Esophagus squamous epithelium (tissue), 5 donors: Measurements from ENCODE around the gene NF2. TPM values are rescaled to one million over a fixed set of nuclear protein-coding genes. Genes with fewer than 3 reads are reported as not detected.

Experiments used
- DNase-seq: peaks from one replicate; lab custom pipeline; 2025; lab: John Stamatoyannopoulos, UW
- H3K27ac ChIP-seq, 4 donors: fragments of 200-600 bp; sonication (generic); one replicate each; pipeline ENCODE4 v1.5.1; 2016 to 2019; ENCODE audit warnings: mild to moderate bottlenecking in 1 of 4
- H3K27me3 ChIP-seq, 4 donors: fragments of 200-600 bp; sonication (generic); 1 replicate in 3 of 4; 2 replicates in 1 of 4; pipeline versions ENCODE4 v1.5.1 to v1.6.0; 2017 to 2021; ENCODE audit warnings: antibody characterized with exemption in 1 of 4
- H3K36me3 ChIP-seq, 3 donors: fragments of 200-600 bp; sonication (generic); one replicate each; pipeline ENCODE4 v1.5.1; 2016 to 2019
- H3K4me1 ChIP-seq, 3 donors: fragments of 200-600 bp; sonication (generic); one replicate each; pipeline ENCODE4 v1.5.1; 2017 to 2019
- H3K4me3 ChIP-seq, 4 donors: fragments of 200-600 bp; sonication (generic); 1 replicate in 3 of 4; 2 replicates in 1 of 4; pipeline ENCODE4 v1.5.1; 2016 to 2019; ENCODE audit warnings: mild to moderate bottlenecking in 2 of 4, moderate library complexity in 1 of 4
- H3K9me3 ChIP-seq, 3 donors: fragments of 200-600 bp; sonication (generic); one replicate each; pipeline ENCODE4 v1.5.1; 2016 to 2019
- POLR2A ChIP-seq, 4 donors: fragments of 450-650 bp; IDR thresholded peaks; one replicate each; pipeline ENCODE4 v1.6.1; 2017; ENCODE audit warnings: antibody characterized with exemption in 4 of 4, mild to moderate bottlenecking in 4 of 4, moderate library complexity in 3 of 4
- WGBS, 2 donors: methylation state at CpG; one replicate each; pipeline ENCODE4 v1.1.5; 2018; 5-methylcytosine and 5-hydroxymethylcytosine counted together
- intact Hi-C: fragments of 100-400 bp; cut with DNase I; formaldehyde crosslinking; loops from one replicate; pipeline ENCODE4 v1.15.0; 2022
- total RNA-seq, 4 donors: library from RNA; depleted of rRNA; stranded (reverse); fragments of >200 nt; gene quantifications; one replicate each; pipeline ENCODE4 v1.1.0, GENCODE V29; 2016
- TF ChIP-seq, protein P1 (sequence below), 6 experiments: fragments of 450-650 bp in 4 of 6; fragments of 200-600 bp in 2 of 6; sonication (generic) in 2 of 6; IDR thresholded peaks; one replicate each; pipeline ENCODE4 v1.5.1; 2016 to 2019; ENCODE audit warnings: antibody characterized with exemption in 6 of 6, mild to moderate bottlenecking in 4 of 6, moderate library complexity in 4 of 6
- donor health status: DM: yes; HTN: yes; CAD: no.

Gene NF2
- total RNA-seq, 4 donors from 2014 or later, result 25.8 to 45.3 (median 34.1) TPM

GRCh38 chr22:29690476-29690875 is 87.0 kb downstream of the NF2 start:
- H3K27me3 ChIP-seq, result no peaks in the 10 kb centered on the region
- no peak for TF ChIP-seq POLR2A (IDR thresholded peaks at IDR 0.05)
- TF ChIP-seq, protein P1, sequence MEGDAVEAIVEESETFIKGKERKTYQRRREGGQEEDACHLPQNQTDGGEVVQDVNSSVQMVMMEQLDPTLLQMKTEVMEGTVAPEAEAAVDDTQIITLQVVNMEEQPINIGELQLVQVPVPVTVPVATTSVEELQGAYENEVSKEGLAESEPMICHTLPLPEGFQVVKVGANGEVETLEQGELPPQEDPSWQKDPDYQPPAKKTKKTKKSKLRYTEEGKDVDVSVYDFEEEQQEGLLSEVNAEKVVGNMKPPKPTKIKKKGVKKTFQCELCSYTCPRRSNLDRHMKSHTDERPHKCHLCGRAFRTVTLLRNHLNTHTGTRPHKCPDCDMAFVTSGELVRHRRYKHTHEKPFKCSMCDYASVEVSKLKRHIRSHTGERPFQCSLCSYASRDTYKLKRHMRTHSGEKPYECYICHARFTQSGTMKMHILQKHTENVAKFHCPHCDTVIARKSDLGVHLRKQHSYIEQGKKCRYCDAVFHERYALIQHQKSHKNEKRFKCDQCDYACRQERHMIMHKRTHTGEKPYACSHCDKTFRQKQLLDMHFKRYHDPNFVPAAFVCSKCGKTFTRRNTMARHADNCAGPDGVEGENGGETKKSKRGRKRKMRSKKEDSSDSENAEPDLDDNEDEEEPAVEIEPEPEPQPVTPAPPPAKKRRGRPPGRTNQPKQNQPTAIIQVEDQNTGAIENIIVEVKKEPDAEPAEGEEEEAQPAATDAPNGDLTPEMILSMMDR (IDR thresholded peaks at IDR 0.05), result no peak
- 70 to 76% methylated on average over 9 of the region's 9 CpGs for WGBS, 2 donors
- intact Hi-C loops, result no loop called here
- peak overlapping the region in 1 of 4 donors; percentile 25 for H3K27ac ChIP-seq
- no peak for DNase-seq
- no peaks in the 10 kb centered on the region for H3K9me3 ChIP-seq
- H3K36me3 ChIP-seq, result peaks cover 0 to 82% (median 5%) of the 10 kb centered on the region in 3 donors
- H3K4me3 ChIP-seq, result no peak overlapping the region
- H3K4me1 ChIP-seq, result peaks cover 0 to 58% (median 8%) of the 10 kb centered on the region in 3 donors

- Histone ChIP-seq H3K27me3 (no peaks in the 10 kb centered on the region), H3K9me3 (no peaks in the 10 kb centered on the region), H3K4me3 (no peak overlapping the region), H3K4me1 (peaks cover 0 to 62% (median 8%) of the 10 kb centered on the region in 3 donors), H3K27ac (no peak overlapping the region), H3K36me3 (peaks cover 4 to 82% (median 5%) of the 10 kb centered on the region in 3 donors)
- DNase-seq, result no peak
- TF ChIP-seq, protein P1 (IDR thresholded peaks at IDR 0.05), result no peak
- TF ChIP-seq POLR2A (IDR thresholded peaks at IDR 0.05), result no peak
- intact Hi-C loops, result no loop called here
- 92 to 95% methylated on average over 4 to 7 of the region's 13 CpGs for WGBS, 2 donors
These were observed 88.3 kb downstream of the NF2 start for GRCh38 chr22:29691636-29692326.

- no peak overlapping the region for H3K27ac ChIP-seq
- no peak overlapping the region for H3K4me3 ChIP-seq
- WGBS, 2 donors, result 50 to 60% methylated on average over 1 to 2 of the region's 4 CpGs
- peaks cover 0 to 67% (median 8%) of the 10 kb centered on the region in 3 donors for H3K4me1 ChIP-seq
- H3K9me3 ChIP-seq, result no peaks in the 10 kb centered on the region
- H3K36me3 ChIP-seq, result peaks cover 4 to 81% (median 5%) of the 10 kb centered on the region in 3 donors
- DNase-seq, result no peak
- no peaks in the 10 kb centered on the region for H3K27me3 ChIP-seq
- TF ChIP-seq, protein P1 (IDR thresholded peaks at IDR 0.05), result no peak
- no peak for TF ChIP-seq POLR2A (IDR thresholded peaks at IDR 0.05)
- intact Hi-C loops, result no loop called here
These were observed 88.9 kb downstream of the NF2 start for GRCh38 chr22:29692327-29692640.

DNA sequence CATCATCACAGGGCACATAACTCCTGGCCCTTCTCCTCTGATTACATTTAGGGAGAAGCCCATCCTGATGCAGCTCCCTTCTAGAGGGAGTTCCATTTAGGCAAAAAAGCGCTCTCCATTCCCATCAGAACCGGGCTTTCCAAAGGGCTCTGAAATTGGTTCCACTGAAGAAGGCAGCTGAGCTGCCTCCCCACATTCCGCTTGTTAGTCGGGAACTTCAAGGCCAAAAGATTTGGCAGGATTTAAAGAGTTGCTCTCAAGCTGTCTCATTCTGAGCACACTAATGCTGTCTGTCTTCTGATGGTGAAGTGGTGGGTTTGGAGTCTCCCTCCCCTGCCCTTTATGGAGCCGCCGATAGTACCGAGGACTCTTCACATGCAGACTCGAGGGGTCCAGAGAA is 89.7 kb downstream of the NF2 start:
- no peaks in the 10 kb centered on the region for H3K9me3 ChIP-seq
- H3K4me1 ChIP-seq, result peaks cover 0 to 73% (median 8%) of the 10 kb centered on the region in 3 donors
- no peak for DNase-seq
- H3K4me3 ChIP-seq, result no peak overlapping the region
- TF ChIP-seq POLR2A (IDR thresholded peaks at IDR 0.05), result no peak
- TF ChIP-seq, protein P1 (IDR thresholded peaks at IDR 0.05), result no peak
- no peak overlapping the region for H3K27ac ChIP-seq
- no peaks in the 10 kb centered on the region for H3K27me3 ChIP-seq
- intact Hi-C loops, result no loop called here
- WGBS, 2 donors, result 69 to 82% methylated on average over 6 to 8 of the region's 8 CpGs
- H3K36me3 ChIP-seq, result peaks cover 4 to 78% (median 5%) of the 10 kb centered on the region in 3 donors

DNA sequence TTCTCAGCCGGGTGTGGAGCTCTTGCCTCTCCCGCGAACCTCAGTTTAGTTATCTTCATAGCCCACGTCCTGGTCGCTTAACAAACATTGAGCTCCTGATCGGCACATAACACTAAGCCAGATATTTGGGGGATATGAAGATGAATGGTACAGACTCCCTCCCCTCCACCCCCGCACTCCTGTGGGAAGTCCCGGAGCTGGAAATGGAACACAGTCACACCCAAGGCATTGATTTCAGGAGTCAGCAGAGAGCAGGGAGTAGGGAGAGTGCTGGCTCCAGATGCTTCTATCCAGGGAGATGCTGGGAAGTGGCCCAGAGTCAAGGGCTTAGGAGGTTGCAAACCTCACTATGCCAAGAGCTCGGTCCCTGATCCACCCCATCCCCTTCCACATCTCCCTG is 90.2 kb downstream of the NF2 start:
- Histone ChIP-seq H3K4me1 (peaks cover 0 to 78% (median 8%) of the 10 kb centered on the region in 3 donors), H3K27ac (no peak overlapping the region), H3K36me3 (peaks cover 4 to 72% (median 5%) of the 10 kb centered on the region in 3 donors), H3K4me3 (no peak overlapping the region), H3K9me3 (no peaks in the 10 kb centered on the region), H3K27me3 (no peaks in the 10 kb centered on the region)
- TF ChIP-seq POLR2A (IDR thresholded peaks at IDR 0.05), result no peak
- TF ChIP-seq, protein P1 (IDR thresholded peaks at IDR 0.05), result no peak
- intact Hi-C loops, result no loop called here
- WGBS, 2 donors, result 58 to 68% methylated on average over 4 to 7 of the region's 9 CpGs
- DNase-seq, result no peak
